K562 (cell line): ENCODE data around the gene CNRIP1.

ENCODE experiments used
- ETV5 ChIP-seq: sonication (generic); formaldehyde crosslinking; IDR thresholded peaks from 2 replicates; pipeline ENCODE4 v1.4.0; 2020; ENCODE audit warnings: low read depth, mild to moderate bottlenecking, missing genetic modification reagents
- GABPB1 ChIP-seq: sonication (generic); formaldehyde crosslinking; IDR thresholded peaks from 2 replicates; pipeline ENCODE4 v1.8.0; 2022; ENCODE audit warnings: mild to moderate bottlenecking, missing genetic modification reagents
- MAZ ChIP-seq, 2 experiments: fragments of 450-650 bp in 1 of 2; sonication (generic) in 1 of 2; formaldehyde crosslinking; IDR thresholded peaks in 1 of 2; conservative IDR thresholded peaks in 1 of 2; 2 replicates each; pipeline versions ENCODE4 v1.4.0 to v1.5.0; 2020; ENCODE audit warnings: mild to moderate bottlenecking in 1 of 2, missing genetic modification reagents in 1 of 2
- RFX5 ChIP-seq: IDR thresholded peaks from 2 replicates; pipeline ENCODE4 v1.6.1; 2011; ENCODE audit warnings: low read depth, mild to moderate bottlenecking, improper control_type of control experiment, low read length
- SRF ChIP-seq, 2 experiments: fragments of 250-450, 450-650 bp in 1 of 2; sonication (Bioruptor Pico) in 1 of 2; sonication (generic) in 1 of 2; formaldehyde crosslinking; IDR thresholded peaks; 2 replicates each; pipeline versions ENCODE4 v1.5.0 to v1.5.1; 2020 to 2022; ENCODE audit warnings: mild to moderate bottlenecking in 1 of 2, missing genetic modification reagents in 1 of 2
- TF ChIP-seq, protein P1 (sequence below): fragments of 450-650 bp; formaldehyde crosslinking; IDR thresholded peaks from 2 replicates; pipeline ENCODE4 v1.4.0; 2022; ENCODE audit warnings: missing genetic modification characterization

DNA sequence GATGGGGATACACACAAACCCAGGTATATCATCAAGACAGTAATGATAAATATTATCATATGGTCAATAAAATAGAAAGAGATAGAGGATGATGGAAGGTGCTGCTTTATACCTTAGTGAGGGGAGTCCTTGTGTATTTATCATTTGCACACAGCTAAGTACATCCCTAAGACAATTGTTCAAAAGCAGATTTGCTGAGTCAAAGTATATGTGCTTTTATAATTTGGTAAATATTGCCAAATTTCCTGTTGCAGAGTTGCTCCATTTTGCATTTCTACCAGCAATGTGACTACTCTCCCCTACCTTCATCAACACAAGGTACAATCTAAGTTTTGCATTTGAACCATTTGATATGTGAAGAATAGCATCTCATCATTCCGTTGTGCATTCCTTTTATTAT is 22.7 kb upstream of the CNRIP1 start:
- TF ChIP-seq RFX5 (no peak), SRF (CRISPR knock-in tag; IDR thresholded peaks at IDR 0.05) (no peak), GABPB1 (CRISPR knock-in tag) (no peak), MAZ (CRISPR knock-in tag; conservative IDR thresholded peaks at IDR 0.05 in 1 of 2, IDR thresholded peaks at IDR 0.05 in 1 of 2) (no peak), ETV5 (CRISPR knock-in tag) (no peak)
- TF ChIP-seq, protein P1, sequence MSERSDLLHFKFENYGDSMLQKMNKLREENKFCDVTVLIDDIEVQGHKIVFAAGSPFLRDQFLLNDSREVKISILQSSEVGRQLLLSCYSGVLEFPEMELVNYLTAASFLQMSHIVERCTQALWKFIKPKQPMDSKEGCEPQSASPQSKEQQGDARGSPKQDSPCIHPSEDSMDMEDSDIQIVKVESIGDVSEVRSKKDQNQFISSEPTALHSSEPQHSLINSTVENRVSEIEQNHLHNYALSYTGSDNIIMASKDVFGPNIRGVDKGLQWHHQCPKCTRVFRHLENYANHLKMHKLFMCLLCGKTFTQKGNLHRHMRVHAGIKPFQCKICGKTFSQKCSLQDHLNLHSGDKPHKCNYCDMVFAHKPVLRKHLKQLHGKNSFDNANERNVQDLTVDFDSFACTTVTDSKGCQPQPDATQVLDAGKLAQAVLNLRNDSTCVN, result no peak
